ENCODE results near the gene SERPINB10. TPM values are rescaled to one million over a fixed set of nuclear protein-coding genes. Genes with fewer than 3 reads are reported as not detected.

The SERPINB10 gene, protein sequence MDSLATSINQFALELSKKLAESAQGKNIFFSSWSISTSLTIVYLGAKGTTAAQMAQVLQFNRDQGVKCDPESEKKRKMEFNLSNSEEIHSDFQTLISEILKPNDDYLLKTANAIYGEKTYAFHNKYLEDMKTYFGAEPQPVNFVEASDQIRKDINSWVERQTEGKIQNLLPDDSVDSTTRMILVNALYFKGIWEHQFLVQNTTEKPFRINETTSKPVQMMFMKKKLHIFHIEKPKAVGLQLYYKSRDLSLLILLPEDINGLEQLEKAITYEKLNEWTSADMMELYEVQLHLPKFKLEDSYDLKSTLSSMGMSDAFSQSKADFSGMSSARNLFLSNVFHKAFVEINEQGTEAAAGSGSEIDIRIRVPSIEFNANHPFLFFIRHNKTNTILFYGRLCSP
- polyA plus RNA-seq (2011; rRNA removed) (0.38 and 0.85 TPM in 2 replicates), polyA minus RNA-seq (2011; rRNA and poly(A)+ RNA removed) (0.10 TPM in 1 of 2 replicates, not detected in the other)

DNA sequence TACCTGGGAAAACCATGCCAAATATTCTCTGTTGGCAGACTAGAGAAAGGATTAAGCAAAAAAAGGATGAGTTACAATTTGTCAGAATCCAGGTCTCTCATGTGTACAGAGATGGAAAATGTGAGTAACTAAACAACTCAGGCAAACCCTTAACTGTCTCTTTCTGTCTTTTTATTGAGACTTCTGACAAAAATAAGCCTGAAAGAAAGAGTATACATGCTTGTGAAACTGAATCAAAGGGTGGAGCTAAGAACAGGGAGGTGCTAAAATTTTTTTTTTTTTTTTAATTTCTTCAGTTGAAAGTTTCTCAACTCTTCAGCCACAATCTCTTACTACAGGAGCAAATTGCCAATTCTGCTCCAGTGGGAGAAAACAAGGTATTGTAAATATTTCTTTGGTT is at the start of gene SERPINB10:
Gene SERPINB10 (plus strand): TSS at position 295 of the 400 bp plus-strand sequence. CDS start 7,553 bp downstream, outside the sequence.
- Histone ChIP-seq H3K4me3 (ENCODE audit: low read depth, low read length) (no peak within 1 kb of the TSS), H3K27me3 (ENCODE audit: control insufficient read depth, insufficient read depth, low read length) (no peaks in the 10 kb centered on the region), H3K36me3 (ENCODE audit: control insufficient read depth, insufficient read depth, low read length) (no peaks in the 10 kb centered on the region)
- TF ChIP-seq, protein P1, sequence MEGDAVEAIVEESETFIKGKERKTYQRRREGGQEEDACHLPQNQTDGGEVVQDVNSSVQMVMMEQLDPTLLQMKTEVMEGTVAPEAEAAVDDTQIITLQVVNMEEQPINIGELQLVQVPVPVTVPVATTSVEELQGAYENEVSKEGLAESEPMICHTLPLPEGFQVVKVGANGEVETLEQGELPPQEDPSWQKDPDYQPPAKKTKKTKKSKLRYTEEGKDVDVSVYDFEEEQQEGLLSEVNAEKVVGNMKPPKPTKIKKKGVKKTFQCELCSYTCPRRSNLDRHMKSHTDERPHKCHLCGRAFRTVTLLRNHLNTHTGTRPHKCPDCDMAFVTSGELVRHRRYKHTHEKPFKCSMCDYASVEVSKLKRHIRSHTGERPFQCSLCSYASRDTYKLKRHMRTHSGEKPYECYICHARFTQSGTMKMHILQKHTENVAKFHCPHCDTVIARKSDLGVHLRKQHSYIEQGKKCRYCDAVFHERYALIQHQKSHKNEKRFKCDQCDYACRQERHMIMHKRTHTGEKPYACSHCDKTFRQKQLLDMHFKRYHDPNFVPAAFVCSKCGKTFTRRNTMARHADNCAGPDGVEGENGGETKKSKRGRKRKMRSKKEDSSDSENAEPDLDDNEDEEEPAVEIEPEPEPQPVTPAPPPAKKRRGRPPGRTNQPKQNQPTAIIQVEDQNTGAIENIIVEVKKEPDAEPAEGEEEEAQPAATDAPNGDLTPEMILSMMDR (IDR thresholded peaks at IDR 0.05; ENCODE audit: insufficient read depth, low read depth, low read length), result no peak
- CTCF ChIA-PET, result interaction anchor here (0.9 kb wide), 1 partner anchor 28 kb away, joined by 3 read pairs; no protein-coding TSS in a partner anchor
- no peak for DNase-seq (ENCODE audit: low read depth)
- POLR2A ChIA-PET, result no interaction called here

DNA sequence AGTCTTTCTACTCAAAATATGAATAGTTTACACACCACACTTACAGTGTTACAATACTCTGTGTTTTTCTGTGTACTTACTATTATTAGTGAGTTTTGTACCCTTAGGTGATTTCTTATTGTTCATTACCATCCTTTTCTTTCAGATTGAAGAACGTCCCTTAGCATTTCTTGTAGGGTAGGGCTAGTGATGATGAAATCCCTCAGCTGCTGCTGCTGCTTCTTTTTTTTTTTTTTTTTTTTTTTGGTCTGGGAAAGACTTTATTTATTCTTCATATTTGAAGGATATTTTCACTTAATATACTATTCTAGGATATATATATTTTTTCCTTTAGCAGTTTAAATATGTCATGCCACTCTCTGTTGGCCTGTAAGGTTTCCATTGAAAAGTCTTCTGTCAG is 49.3 kb upstream of the SERPINB10 start:
- H3K36me3 ChIP-seq (ENCODE audit: control insufficient read depth, insufficient read depth, low read length), result no peaks in the 10 kb centered on the region
- no peaks in the 10 kb centered on the region; the same call in 1 of the 2 replicates for H3K27me3 ChIP-seq (ENCODE audit: control insufficient read depth, insufficient read depth, low read length)
- no peak for DNase-seq (ENCODE audit: low read depth)
- no peak overlapping the region for H3K4me3 ChIP-seq (ENCODE audit: low read depth, low read length)
- TF ChIP-seq, protein P1 (IDR thresholded peaks at IDR 0.05; ENCODE audit: insufficient read depth, low read depth, low read length), result no peak
- CTCF ChIA-PET, result interaction anchor here (0.9 to 2.6 kb wide), 4 partner anchors 79 to 340 kb away, joined by 3 to 8 read pairs (median 6); no protein-coding TSS in a partner anchor
- POLR2A ChIA-PET, result no interaction called here

DNA sequence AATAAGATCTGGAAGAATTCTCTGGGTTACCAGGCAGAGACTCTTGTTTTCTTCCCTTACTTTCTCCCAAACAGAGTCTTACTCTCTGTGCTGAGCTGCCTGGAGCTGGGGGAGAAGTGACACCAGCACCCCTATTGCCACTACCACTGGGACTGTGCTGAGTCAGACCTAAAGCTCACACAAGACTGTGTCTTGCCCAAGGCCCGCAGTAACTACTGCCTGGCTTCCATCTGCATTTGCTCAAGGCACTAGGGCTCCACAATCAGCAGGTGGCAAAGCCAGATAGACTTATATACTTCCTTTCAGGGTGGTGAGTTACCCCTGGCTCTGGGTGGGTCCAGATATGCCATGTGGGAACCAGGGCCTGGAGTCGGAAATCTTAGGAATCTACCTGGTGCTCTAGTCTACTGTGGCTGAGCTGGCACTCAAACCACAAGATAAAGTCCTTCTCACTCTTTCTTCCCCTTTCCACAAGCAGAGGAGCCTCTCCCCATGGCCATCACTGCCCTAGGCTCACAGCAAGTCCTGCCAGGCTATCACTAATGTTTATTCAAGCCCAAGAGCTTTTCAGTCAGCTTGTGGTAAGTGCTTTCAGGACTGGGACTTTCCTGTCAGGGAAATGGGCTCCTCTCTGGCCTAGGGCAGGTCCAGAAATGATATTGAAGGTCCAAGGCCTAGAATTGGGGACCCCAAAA is 47.8 kb upstream of the SERPINB10 start:
- CTCF ChIA-PET, result interaction anchor here (1.1 to 2.2 kb wide), 4 partner anchors 17 to 84 kb away, joined by 3 to 8 read pairs (median 5); no protein-coding TSS in a partner anchor
- TF ChIP-seq, protein P1 (IDR thresholded peaks at IDR 0.05; ENCODE audit: insufficient read depth, low read depth, low read length), result no peak
- DNase-seq (ENCODE audit: low read depth), result no peak
- H3K27me3 ChIP-seq (ENCODE audit: control insufficient read depth, insufficient read depth, low read length), result no peaks in the 10 kb centered on the region; the same call in 1 of the 2 replicates
- H3K36me3 ChIP-seq (ENCODE audit: control insufficient read depth, insufficient read depth, low read length), result no peaks in the 10 kb centered on the region
- H3K4me3 ChIP-seq (ENCODE audit: low read depth, low read length), result no peak overlapping the region
- POLR2A ChIA-PET, result no interaction called here

DNA sequence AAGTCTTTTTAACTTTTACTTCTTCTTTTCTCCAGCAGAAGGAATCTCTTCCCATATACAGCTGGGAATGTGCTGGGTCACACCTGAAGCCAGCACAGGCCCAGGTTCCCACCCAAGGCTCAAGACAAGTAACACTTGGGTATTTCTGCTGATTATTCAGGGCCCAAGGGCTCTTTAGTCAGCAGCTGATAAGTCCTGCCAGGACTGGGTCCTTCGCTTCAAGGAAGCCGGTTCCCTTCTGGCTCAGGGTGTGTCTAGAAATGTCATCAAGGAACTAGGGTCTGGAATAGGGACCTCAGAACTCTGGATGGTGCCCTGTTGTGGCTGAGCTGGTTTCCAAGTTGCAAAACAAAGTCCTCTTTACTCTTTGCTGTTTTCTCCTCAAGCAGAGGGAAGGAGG is 47.2 kb upstream of the SERPINB10 start:
- TF ChIP-seq, protein P1 (IDR thresholded peaks at IDR 0.05; ENCODE audit: insufficient read depth, low read depth, low read length), result no peak
- DNase-seq (ENCODE audit: low read depth), result no peak
- Histone ChIP-seq H3K4me3 (ENCODE audit: low read depth, low read length) (no peak overlapping the region), H3K36me3 (ENCODE audit: control insufficient read depth, insufficient read depth, low read length) (no peaks in the 10 kb centered on the region), H3K27me3 (ENCODE audit: control insufficient read depth, insufficient read depth, low read length) (no peaks in the 10 kb centered on the region; the same call in 1 of the 2 replicates)
- CTCF ChIA-PET, result interaction anchor here (2.2 kb wide), 1 partner anchor 76 kb away, joined by 8 read pairs; no protein-coding TSS in a partner anchor
- POLR2A ChIA-PET, result no interaction called here

All from BJ (cell line).